Neural progenitor cell (in vitro differentiated cells): Measurements from ENCODE around the gene CFAP161.

Experiments used
- CTCF ChIP-seq: fragments of 200-600 bp; sonication (generic); IDR thresholded peaks from 2 replicates; pipeline ENCODE4 v1.5.1; 2017; ENCODE audit warnings: antibody characterized with exemption, mild to moderate bottlenecking
- EZH2phosphoT487 ChIP-seq: fragments of 200-600 bp; sonication (generic); IDR thresholded peaks from 2 replicates; pipeline ENCODE4 v1.6.1; 2017; ENCODE audit warnings: antibody characterized with exemption

GRCh38 chr15:81171286-81171685 is 37.2 kb downstream of the CFAP161 start:
- TF ChIP-seq EZH2phosphoT487 (no peak), CTCF (no peak)
